ENCODE results near the gene ARHGEF4.

The ARHGEF4 gene

DNA sequence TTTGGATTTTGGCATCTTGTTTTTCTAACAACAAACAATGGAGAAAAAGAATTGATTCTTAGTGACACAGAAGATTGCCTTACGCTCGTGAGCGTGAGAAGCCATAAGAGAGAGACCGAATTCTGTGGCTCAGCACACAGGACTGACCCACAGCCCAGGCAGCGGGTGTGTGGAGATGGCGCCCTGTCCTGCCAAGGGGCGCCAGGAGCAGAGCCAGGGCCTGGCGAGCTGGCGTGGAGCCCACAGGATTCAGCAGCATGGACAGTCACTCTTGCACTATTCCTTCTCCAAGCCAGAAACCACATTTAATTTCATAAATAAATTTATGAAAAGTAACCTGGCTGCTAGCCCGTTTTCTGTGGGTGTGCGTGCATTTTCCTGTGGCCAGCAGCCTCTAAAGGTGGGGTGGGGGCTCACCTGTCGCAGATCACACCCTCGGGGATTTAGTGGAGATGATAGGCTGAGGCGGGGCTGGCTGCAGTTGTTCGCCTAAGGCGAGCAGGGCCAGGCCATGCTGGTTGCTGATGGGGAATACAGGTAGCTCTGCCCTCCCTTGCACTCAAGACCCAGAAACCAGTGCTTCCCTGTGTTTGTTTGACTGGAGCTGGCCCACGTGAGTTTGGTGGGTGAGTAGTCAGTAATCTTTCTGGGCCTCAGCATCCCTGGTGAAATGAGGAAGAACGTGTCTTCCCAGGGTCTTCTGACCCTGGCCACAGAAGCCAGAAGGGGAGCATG, 210.4 kb downstream of the ARHGEF4 start:
- DNase-seq (ENCODE audit: insufficient read length, low spot score) (no peak), FAIRE-seq (no peak)
- TF ChIP-seq POLR2A (IDR thresholded peaks at IDR 0.05; ENCODE audit: low read depth, low read length) = no peak

DNA sequence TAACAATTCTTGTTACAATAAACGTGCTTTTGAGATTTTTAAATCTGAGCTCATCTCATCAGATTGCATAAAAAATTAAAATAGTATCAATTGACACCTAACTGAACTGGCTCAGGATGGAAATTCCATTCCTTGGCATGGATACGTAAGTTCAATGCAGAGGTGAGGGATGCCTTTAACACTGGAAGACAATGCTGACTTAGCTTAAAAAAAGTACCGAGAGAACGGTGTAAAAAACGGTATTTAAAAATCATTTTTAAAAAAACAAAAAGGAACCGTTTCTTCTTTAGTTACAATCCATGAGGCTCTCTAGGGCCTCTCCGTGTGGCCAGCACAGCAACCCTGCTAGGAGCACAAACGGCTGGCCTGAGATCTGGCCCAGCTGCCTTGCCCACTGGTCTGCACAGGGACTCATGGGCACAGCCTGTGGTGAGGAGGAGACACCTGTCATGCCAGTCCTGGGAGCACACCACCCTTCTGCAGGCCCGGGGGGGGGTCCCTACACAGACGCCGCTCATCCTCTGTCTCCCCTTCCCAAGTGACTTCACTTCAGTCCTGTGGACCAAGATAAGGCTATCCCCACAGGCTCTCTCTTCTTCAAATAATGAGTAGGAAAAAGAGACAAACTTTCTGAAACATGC, 211.3 kb downstream of the ARHGEF4 start:
- TF ChIP-seq POLR2A (IDR thresholded peaks at IDR 0.05; ENCODE audit: low read depth, low read length) = no peak
- no peak for FAIRE-seq
- no peak for DNase-seq (ENCODE audit: insufficient read length, low spot score)

DNA sequence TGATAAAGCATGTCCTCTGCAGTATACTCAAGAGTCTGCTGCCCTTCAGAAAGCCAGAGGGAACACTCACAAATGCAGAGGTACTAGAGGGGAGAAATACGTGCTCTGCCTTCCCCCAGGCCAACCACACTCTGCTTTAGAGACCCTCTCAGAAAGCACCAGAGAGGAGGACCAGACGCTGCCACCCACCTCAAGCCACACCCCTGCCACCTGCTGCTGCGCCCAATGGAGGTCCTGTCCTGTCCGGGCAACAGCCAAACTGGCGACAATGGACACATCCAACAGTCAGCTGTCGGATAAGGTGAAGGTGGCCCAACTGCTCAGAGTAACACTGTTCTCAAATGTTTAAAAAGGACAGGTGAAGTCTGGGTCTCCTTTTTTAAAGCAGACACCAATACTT, 211.9 kb downstream of the ARHGEF4 start:
- DNase-seq (ENCODE audit: insufficient read length, low spot score) = no peak
- no peak for FAIRE-seq
- no peak for TF ChIP-seq POLR2A (IDR thresholded peaks at IDR 0.05; ENCODE audit: low read depth, low read length)

DNA sequence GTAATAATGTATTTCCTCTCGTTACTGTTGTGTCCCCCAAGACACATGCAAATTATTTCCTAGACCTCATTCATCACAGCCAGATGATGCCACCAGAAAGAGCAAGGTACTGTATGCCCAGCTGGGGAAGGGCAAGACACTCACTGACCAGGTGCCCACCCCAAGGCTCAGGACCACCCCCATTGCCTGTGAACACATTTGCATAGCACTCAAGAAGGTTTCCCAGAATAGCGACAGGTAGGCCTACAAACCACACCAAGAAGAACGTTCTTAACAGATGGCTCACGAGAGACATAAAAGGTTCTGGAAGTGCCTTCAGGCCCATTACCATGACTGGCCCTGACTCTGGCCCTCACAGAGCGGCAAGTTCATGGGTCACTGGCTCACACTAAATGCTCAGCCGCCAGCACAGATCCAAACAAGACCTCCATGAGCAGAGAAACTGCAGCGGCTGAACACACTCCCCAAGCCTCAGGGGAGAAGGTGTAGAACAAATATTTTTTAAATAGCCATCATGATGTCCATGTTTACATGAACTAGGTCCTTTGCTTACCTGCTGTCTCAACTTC, 212.5 kb downstream of the ARHGEF4 start:
- DNase-seq (ENCODE audit: insufficient read length, low spot score) (no peak), FAIRE-seq (no peak)
- TF ChIP-seq POLR2A (IDR thresholded peaks at IDR 0.05; ENCODE audit: low read depth, low read length) = no peak

DNA sequence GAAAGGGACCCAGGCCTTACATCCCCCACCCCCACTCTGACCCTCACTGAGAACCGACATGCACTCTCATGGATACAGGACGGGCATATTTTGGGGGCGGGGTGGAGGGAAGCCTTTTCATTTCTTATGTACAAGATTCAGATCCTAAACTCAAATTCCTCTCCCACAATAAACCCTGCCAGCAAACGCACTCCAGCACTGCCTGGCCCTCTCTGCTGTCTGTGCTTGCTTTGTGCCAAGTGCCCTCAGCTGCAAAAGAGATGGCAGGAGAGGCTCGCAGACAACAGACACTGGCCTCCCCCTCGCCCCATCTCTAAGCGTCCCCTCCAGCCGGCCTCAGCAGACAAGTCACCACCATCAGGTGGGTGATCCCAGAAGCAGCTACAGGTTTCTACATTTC, 214.2 kb downstream of the ARHGEF4 start:
- DNase-seq (ENCODE audit: insufficient read length, low spot score) (no peak), FAIRE-seq (no peak)
- TF ChIP-seq POLR2A (IDR thresholded peaks at IDR 0.05; ENCODE audit: low read depth, low read length) = no peak

DNA sequence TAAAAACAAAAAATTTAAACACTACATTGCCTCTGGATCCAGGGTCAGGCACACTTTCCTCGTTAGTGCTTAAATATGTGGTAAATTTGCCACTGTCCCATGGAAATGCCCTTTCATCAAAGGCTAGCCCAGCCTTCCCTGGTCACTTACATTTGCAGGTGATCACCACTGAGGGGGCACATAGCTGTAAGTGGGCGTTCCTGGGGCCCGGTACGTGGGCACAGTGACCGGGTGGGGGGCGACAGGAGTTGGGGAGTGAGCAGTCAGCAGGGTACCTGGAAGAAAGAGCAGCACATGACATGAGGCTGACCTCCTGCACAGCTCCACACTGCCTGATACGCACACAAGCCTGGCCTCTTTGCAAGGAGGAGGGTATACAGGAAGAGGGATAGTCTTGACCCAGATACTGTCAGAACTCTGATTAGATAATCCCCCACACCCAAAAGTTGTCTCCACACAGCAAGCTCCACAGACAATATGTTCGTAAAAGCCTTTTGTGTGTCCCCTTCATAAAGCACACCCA, 216.1 kb downstream of the ARHGEF4 start:
- no peak for TF ChIP-seq POLR2A (IDR thresholded peaks at IDR 0.05; ENCODE audit: low read depth, low read length)
- FAIRE-seq (no peak), DNase-seq (ENCODE audit: insufficient read length, low spot score) (no peak)

DNA sequence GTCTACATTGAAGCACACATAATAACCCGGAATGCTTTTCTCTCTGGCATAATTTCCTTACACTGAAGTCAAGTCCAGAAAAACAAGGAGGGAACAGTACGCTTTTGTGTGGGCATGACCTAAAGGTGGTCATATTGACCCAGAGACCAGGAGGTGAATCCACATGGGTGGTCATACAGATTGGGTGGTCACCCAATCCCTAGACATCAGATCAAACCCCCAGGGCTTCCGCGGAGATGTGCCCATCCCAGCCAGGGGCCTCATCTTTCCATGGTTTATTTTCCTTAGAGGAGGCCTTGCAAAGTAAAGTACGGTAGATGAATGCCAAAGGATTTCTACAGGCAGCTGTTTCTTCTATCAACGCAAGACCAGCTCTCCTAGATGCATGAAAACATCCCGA, 217.8 kb downstream of the ARHGEF4 start:
- FAIRE-seq (no peak), DNase-seq (ENCODE audit: insufficient read length, low spot score) (no peak)
- no peak for TF ChIP-seq POLR2A (IDR thresholded peaks at IDR 0.05; ENCODE audit: low read depth, low read length)

DNA sequence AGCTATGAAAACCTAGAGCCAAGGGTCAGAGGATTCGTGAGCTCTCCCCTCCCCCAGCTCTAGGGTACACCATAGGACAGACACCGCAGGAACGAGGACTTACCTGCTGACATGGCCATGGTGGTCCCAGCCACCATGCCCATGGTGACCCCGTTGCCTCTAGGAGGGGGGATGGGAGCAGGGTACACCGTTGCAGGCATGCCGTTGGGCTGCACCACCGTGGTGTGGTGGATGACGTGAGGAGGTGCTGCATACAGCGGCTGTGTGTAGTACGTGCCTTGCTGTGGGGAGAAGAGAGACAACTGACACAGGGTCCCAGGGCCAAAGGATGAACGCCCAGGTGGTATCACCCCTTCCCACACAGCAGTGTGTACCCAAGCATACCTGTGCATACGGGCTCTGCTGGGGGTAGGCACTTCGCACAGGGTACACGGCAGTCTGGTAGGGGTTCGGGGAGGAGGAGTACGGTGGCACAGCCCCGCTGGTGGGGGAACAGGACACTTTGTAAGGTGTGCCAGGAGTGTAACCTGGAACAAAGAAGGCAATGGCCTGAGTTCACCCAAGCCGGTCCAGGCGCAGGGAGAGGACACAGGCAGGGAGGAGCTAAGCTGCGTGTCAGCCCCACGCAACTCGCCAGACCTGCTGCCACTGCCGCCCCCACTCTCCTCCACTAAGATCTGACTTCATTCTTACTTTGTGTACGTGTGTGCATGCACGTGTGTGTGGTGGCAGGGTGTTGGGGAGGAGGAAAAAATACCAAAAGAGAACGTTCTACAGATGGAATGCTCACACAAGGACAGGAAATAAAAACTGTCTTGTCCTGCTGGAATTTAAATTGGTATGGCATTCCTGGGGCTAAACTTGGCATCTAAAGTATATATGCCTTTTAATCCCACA, 218.7 kb downstream of the ARHGEF4 start:
- TF ChIP-seq POLR2A (IDR thresholded peaks at IDR 0.05; ENCODE audit: low read depth, low read length) = no peak
- FAIRE-seq (no peak), DNase-seq (ENCODE audit: insufficient read length, low spot score) (no peak)

DNA sequence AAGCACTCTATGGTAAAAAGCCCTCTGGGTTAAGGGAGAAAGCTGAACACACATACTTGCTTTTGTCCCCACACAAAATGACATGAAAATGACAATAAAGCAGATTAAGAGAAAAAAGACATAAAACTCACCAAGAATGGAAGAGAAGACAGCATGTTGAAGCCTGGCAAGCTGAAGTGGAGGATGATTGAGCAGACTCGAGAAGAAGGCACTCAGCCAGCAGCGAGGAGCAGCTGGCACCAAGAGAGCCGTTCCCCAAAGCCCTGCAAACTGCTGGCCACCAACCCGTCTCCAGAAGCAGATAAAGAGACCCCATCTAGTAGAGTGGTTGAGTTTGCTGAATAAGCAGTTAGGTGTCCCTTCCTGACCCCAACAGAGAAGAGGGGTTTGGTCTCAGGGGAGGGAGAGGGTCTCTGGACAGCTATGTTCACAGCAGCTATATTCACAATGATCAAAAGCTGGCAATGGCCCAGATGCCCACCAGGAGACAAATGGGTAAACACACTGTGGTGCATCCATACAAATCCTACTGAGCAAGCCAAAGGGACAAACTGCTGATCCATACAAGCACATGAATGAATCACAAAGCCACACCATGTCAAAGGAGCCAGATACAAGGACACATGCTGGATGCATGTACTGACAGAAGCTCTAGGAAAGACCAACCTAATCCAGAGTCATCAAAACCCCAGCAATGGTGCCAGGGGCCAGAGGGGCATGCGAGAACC, 219.7 kb downstream of the ARHGEF4 start:
- no peak for DNase-seq (ENCODE audit: insufficient read length, low spot score)
- FAIRE-seq = no peak
- no peak for TF ChIP-seq POLR2A (IDR thresholded peaks at IDR 0.05; ENCODE audit: low read depth, low read length)

DNA sequence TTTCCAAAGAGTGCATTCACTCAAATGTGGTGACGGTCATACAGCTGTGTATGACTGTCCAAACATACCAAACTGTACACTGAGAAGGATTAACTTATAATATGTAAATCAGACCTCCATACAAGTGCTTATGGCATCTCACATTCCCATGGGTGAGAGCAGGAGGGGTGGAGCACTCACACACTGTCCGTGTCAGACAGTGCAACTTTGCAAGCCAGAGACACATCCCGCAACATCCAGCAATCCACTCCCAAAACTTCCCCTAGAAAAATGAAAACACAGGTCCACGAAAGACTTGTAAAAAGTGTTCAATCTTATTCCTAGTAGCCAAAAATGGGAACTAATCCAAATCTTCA, 220.2 kb downstream of the ARHGEF4 start:
- TF ChIP-seq POLR2A (IDR thresholded peaks at IDR 0.05; ENCODE audit: low read depth, low read length) = no peak
- no peak for FAIRE-seq
- DNase-seq (ENCODE audit: insufficient read length, low spot score) = no peak

DNA sequence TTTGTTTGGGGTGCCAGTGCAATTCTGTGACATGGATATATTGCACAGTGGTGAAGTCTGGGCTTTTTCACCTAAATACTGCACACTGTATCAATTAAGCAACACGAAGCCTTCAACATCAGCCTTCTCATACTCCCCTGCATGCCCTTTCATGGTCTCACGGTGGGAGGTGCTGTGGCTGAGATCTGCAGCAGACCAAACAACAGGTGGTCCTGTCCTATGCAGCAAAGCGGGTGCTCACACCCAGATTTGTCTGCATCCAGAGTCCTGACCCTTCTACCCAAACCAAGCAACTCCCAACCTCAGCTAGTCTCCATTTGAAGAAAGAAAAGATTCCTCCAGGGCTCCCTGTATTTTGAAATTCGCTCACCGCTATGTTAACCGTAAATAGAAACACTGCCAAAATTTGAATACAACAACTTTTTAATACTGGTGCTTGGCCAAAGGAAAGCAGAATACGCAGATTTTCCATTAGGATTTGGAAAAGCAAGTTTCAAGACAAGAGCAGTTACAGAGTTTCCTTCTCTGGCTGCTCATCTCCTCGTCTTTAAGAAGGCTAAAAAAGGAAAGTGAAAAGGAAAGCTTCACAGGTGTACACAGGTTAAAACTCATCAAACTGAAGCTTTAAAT, 221.6 kb downstream of the ARHGEF4 start:
- FAIRE-seq = no peak
- no peak for DNase-seq (ENCODE audit: insufficient read length, low spot score)
- TF ChIP-seq POLR2A (IDR thresholded peaks at IDR 0.05; ENCODE audit: low read depth, low read length) = no peak

DNA sequence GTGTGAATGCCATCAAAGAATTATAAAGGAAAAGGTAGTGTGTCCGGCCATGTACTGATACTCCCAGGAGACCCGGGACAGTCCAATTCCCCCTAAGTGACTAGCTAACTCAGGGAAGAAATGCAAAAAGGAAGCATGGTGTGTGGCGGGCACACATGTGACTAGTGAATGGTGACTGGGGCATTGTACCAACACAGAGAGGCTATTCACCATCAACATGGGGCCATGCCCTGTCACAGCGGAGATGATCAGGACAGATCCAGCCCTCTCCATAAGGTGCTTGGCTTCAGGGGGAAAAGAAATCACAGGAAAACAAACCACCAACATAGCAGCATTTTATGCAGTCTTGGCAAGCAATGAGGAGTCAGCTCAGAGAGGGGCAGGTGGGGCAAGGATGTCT, 222.2 kb downstream of the ARHGEF4 start:
- no peak for TF ChIP-seq POLR2A (IDR thresholded peaks at IDR 0.05; ENCODE audit: low read depth, low read length)
- FAIRE-seq (no peak), DNase-seq (ENCODE audit: insufficient read length, low spot score) (no peak)

All from H54 (cell line).